Esophagus squamous epithelium (tissue), 4 donors: ENCODE measurements around the gene BMPR2.

Source experiments
- POLR2A ChIP-seq, 4 donors: fragments of 450-650 bp; IDR thresholded peaks; one replicate each; pipeline ENCODE4 v1.6.1; 2017; ENCODE audit warnings: antibody characterized with exemption in 4 of 4, mild to moderate bottlenecking in 4 of 4, moderate library complexity in 3 of 4
- TF ChIP-seq, protein P1 (sequence below), 6 experiments: fragments of 450-650 bp in 4 of 6; fragments of 200-600 bp in 2 of 6; sonication (generic) in 2 of 6; IDR thresholded peaks; one replicate each; pipeline ENCODE4 v1.5.1; 2016 to 2019; ENCODE audit warnings: antibody characterized with exemption in 6 of 6, mild to moderate bottlenecking in 4 of 6, moderate library complexity in 4 of 6

- TF ChIP-seq, protein P1, sequence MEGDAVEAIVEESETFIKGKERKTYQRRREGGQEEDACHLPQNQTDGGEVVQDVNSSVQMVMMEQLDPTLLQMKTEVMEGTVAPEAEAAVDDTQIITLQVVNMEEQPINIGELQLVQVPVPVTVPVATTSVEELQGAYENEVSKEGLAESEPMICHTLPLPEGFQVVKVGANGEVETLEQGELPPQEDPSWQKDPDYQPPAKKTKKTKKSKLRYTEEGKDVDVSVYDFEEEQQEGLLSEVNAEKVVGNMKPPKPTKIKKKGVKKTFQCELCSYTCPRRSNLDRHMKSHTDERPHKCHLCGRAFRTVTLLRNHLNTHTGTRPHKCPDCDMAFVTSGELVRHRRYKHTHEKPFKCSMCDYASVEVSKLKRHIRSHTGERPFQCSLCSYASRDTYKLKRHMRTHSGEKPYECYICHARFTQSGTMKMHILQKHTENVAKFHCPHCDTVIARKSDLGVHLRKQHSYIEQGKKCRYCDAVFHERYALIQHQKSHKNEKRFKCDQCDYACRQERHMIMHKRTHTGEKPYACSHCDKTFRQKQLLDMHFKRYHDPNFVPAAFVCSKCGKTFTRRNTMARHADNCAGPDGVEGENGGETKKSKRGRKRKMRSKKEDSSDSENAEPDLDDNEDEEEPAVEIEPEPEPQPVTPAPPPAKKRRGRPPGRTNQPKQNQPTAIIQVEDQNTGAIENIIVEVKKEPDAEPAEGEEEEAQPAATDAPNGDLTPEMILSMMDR (IDR thresholded peaks at IDR 0.05), result no peak
- no peak for TF ChIP-seq POLR2A (IDR thresholded peaks at IDR 0.05)
Observed at GRCh38 chr2:202360646-202361045, 15.5 kb upstream of the BMPR2 start.
